DND-41 (cell line): Measurements from ENCODE around the gene MACROD2.

Experiments used
- ATAC-seq: fragments of 200-7000 bp; cut with Tn5 transposase; 3 replicates; pipeline ENCODE4 v1.9.1; 2021; ENCODE audit warnings: low read depth; ENCODE audit not compliant: insufficient read depth
- DNase-seq: peaks from one replicate; pipeline ENCODE4 v3.0.0-alpha.2; 2020
- H2AFZ ChIP-seq: 2 replicates; pipeline ENCODE4 v1.6.0; 2012; ENCODE audit warnings: low read depth, low read length
- H3K27ac ChIP-seq: 2 replicates; pipeline ENCODE4 v1.5.1; 2012; ENCODE audit warnings: low read length, inconsistent platforms
- H3K27me3 ChIP-seq: fragments of 200-600 bp; sonication (generic); 2 replicates; pipeline ENCODE4 v1.6.0; 2012; ENCODE audit warnings: low read length, mild to moderate bottlenecking, inconsistent platforms; ENCODE audit not compliant: insufficient read depth, poor library complexity
- H3K36me3 ChIP-seq: 2 replicates; pipeline ENCODE4 v1.5.1; 2012; ENCODE audit warnings: low read length, inconsistent platforms; ENCODE audit not compliant: insufficient read depth
- H3K4me1 ChIP-seq: 2 replicates; pipeline ENCODE4 v1.5.1; 2012; ENCODE audit warnings: mild to moderate bottlenecking, low read length; ENCODE audit not compliant: insufficient read depth
- H3K4me2 ChIP-seq: 2 replicates; pipeline ENCODE4 v1.6.0; 2012; ENCODE audit warnings: mild to moderate bottlenecking, moderate library complexity, low read length, inconsistent platforms; ENCODE audit not compliant: insufficient read depth
- H3K4me3 ChIP-seq, 2 experiments: fragments of 200-600 bp in 1 of 2; shearing (Covaris generic) in 1 of 2; 2 replicates each; pipeline ENCODE4 v1.5.1; 2012 to 2016; ENCODE audit warnings: inconsistent platforms in 2 of 2, low read length in 2 of 2, mild to moderate bottlenecking in 2 of 2, low read depth in 1 of 2, moderate library complexity in 1 of 2
- H3K79me2 ChIP-seq: 2 replicates; pipeline ENCODE4 v1.6.0; 2012; ENCODE audit warnings: low read length, inconsistent platforms; ENCODE audit not compliant: insufficient read depth
- H3K9ac ChIP-seq: 2 replicates; pipeline ENCODE4 v1.6.0; 2012; ENCODE audit warnings: low read depth, mild to moderate bottlenecking, inconsistent platforms, low read length, moderate library complexity
- H3K9me3 ChIP-seq: 2 replicates; pipeline ENCODE4 v1.5.1; 2012; ENCODE audit warnings: low read length, moderate library complexity, mild to moderate bottlenecking, inconsistent platforms; ENCODE audit not compliant: insufficient read depth, severe bottlenecking
- H4K20me1 ChIP-seq: 2 replicates; pipeline ENCODE4 v1.6.0; 2012; ENCODE audit warnings: low read length; ENCODE audit not compliant: insufficient read depth
- CTCF ChIP-seq: IDR thresholded peaks from 2 replicates; pipeline ENCODE4 v1.5.1; 2012; ENCODE audit warnings: borderline replicate concordance, low read length, moderate library complexity, mild to moderate bottlenecking; ENCODE audit not compliant: poor library complexity, severe bottlenecking; ENCODE audit errors: extremely low read depth
- EZH2 ChIP-seq: IDR thresholded peaks from 3 replicates; pipeline ENCODE4 v1.6.1; 2012; ENCODE audit warnings: borderline replicate concordance, low read depth, mild to moderate bottlenecking, moderate library complexity, low read length, inconsistent platforms; ENCODE audit not compliant: severe bottlenecking

Gene MACROD2

DNA sequence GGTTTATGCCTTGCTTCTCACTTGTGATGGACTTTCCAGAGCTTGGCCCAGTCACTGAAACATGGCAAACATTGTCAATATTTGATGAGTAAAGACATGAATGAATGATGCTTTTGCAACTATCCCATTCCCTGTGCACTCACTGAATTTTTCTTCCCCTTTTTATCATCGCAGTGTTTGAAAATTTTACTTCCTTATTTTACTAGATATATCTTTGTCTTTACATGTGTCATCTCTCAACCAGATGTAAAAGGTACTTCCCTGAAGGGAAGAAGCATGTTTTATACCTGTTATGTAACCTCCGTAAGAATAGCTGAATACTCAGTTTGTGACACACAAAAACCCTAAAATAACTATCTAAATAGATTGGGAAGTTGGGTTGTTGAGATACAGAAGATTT, 886.8 kb downstream of the MACROD2 start:
- Histone ChIP-seq H3K27ac (no peak overlapping the region), H3K27me3 (no peaks in the 10 kb centered on the region), H3K4me2 (no peak overlapping the region), H2AFZ (no peak overlapping the region), H3K9ac (no peak overlapping the region), H3K4me1 (no peaks in the 10 kb centered on the region), H3K79me2 (no peaks in the 10 kb centered on the region), H3K4me3 (no peak overlapping the region), H3K36me3 (no peaks in the 10 kb centered on the region), H3K9me3 (no peaks in the 10 kb centered on the region), H4K20me1 (no peaks in the 10 kb centered on the region)
- TF ChIP-seq CTCF = no peak
- TF ChIP-seq EZH2 = no peak
- ATAC-seq (no peak), DNase-seq (no peak)

GRCh38 chr20:14882846-14883245, 887.5 kb downstream of the MACROD2 start:
- Histone ChIP-seq H3K4me2 (no peak overlapping the region), H3K27me3 (no peaks in the 10 kb centered on the region), H3K27ac (no peak overlapping the region), H3K4me1 (peaks cover 5% of the 10 kb centered on the region), H3K9me3 (no peaks in the 10 kb centered on the region), H3K79me2 (no peaks in the 10 kb centered on the region), H3K36me3 (no peaks in the 10 kb centered on the region), H4K20me1 (no peaks in the 10 kb centered on the region), H2AFZ (no peak overlapping the region), H3K9ac (no peak overlapping the region), H3K4me3 (no peak overlapping the region)
- DNase-seq (no peak), ATAC-seq (no peak)
- TF ChIP-seq EZH2 (no peak), CTCF (no peak)

DNA sequence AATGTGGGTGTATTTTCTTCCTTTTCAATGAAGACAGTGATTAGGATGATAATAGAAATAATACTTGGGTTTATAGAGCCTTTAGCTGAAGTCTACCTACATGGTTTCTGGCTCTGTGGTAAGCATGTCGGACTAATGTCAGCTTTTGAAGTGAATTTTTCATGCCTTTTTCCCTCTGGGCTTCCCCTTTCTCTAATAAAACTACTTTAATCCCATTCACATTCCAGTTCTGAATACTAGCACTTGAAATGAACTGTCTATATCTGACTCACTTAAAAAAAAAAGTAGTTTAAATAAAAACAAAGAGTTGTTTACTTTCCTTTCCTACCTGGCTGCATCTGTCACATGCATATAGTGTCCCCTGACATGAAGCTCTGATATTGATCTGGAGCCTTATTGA, 888.0 kb downstream of the MACROD2 start:
- no peak overlapping the region for H3K27ac ChIP-seq
- DNase-seq = no peak
- H3K9me3 ChIP-seq = no peaks in the 10 kb centered on the region
- no peak overlapping the region for H2AFZ ChIP-seq
- TF ChIP-seq EZH2 (no peak), CTCF (no peak)
- H4K20me1 ChIP-seq = no peaks in the 10 kb centered on the region
- H3K4me3 ChIP-seq = no peak overlapping the region
- no peaks in the 10 kb centered on the region for H3K36me3 ChIP-seq
- no peak for ATAC-seq
- no peak overlapping the region for H3K4me2 ChIP-seq
- peaks cover 9% of the 10 kb centered on the region for H3K4me1 ChIP-seq
- no peak overlapping the region for H3K9ac ChIP-seq
- H3K27me3 ChIP-seq = no peaks in the 10 kb centered on the region
- no peaks in the 10 kb centered on the region for H3K79me2 ChIP-seq

DNA sequence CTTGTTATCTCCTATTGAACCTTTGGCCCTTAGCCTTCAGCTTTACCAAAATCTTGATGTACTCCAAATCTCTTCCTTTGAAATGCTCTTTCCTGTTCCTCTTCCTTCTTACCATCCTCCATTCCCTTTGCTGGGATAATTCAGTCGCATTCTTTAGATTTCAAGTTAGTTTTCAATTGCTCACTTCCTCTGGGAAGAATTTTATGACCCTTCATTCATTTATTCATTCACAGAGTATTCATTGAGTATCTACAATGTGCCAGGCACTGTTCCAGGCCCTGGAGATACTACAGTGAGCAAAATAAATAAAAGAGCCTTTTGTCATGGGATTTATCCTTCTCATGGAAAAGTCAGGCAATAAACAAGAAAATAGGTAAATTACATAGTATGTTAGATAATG, 890.3 kb downstream of the MACROD2 start:
- DNase-seq = no peak
- Histone ChIP-seq H4K20me1 (no peaks in the 10 kb centered on the region), H2AFZ (no peak overlapping the region), H3K27ac (no peak overlapping the region), H3K9ac (no peak overlapping the region), H3K79me2 (no peaks in the 10 kb centered on the region), H3K9me3 (no peaks in the 10 kb centered on the region), H3K4me2 (no peak overlapping the region), H3K4me3 (no peak overlapping the region), H3K4me1 (peaks cover 11% of the 10 kb centered on the region), H3K27me3 (no peaks in the 10 kb centered on the region), H3K36me3 (no peaks in the 10 kb centered on the region)
- no peak for ATAC-seq
- no peak for TF ChIP-seq EZH2
- TF ChIP-seq CTCF = no peak
